OCI-LY7 (cell line): Measurements from ENCODE around the gene ICA1. TPM values are rescaled to one million over a fixed set of nuclear protein-coding genes. Genes with fewer than 3 reads are reported as not detected.

Experiments used
- BruUV-seq: library from RNA; stranded (reverse); fragments of 400-500 nt; replicated peaks from 2 replicates; lab custom pipeline; 2021; lab: Mats Ljungman, UMichigan
- CTCF ChIA-PET: fragments of 300-600 bp; sonication (Branson Sonifier 250); formaldehyde crosslinking; loops from one replicate; lab custom pipeline; 2022; ENCODE audit warnings: antibody characterized with exemption; ENCODE audit not compliant: unreplicated experiment; lab: Charles Lee
- POLR2A ChIA-PET: fragments of 300-600 bp; sonication (Branson Sonifier 250); formaldehyde crosslinking; loops from one replicate; lab custom pipeline; 2022; ENCODE audit warnings: antibody characterized with exemption; lab: Charles Lee
- DNase-seq: peaks from one replicate; pipeline ENCODE4 v3.0.0-alpha.2; 2015; ENCODE audit warnings: low spot score
- H2AFZ ChIP-seq: fragments of 200-600 bp; sonication (generic), shearing (Covaris generic); 2 replicates; pipeline ENCODE4 v1.6.1; 2014; ENCODE audit warnings: mild to moderate bottlenecking, antibody characterized with exemption, low read length, moderate library complexity
- H3K27ac ChIP-seq: fragments of 200-600 bp; sonication (generic); 2 replicates; pipeline ENCODE4 v1.5.1; 2014; ENCODE audit warnings: mixed run types, low read depth, mild to moderate bottlenecking, moderate library complexity, low read length, inconsistent platforms; ENCODE audit not compliant: poor library complexity, severe bottlenecking
- H3K36me3 ChIP-seq: fragments of 200-600 bp; sonication (generic); 2 replicates; pipeline ENCODE4 v1.6.1; 2014; ENCODE audit warnings: mild to moderate bottlenecking, antibody characterized with exemption, low read length, moderate library complexity, mixed read lengths; ENCODE audit not compliant: insufficient read depth
- H3K4me1 ChIP-seq: fragments of 200-600 bp; sonication (generic); 2 replicates; pipeline ENCODE4 v1.5.1; 2014; ENCODE audit warnings: mild to moderate bottlenecking, low read length; ENCODE audit not compliant: insufficient read depth, poor library complexity, severe bottlenecking
- H3K4me2 ChIP-seq: fragments of 200-600 bp; sonication (generic); 2 replicates; pipeline ENCODE4 v1.6.1; 2014; ENCODE audit warnings: mild to moderate bottlenecking, low read length
- H3K4me3 ChIP-seq: fragments of 200-600 bp; sonication (generic); 2 replicates; pipeline ENCODE4 v1.5.1; 2014; ENCODE audit warnings: mild to moderate bottlenecking, low read depth, low read length; ENCODE audit not compliant: poor library complexity, severe bottlenecking
- H3K79me2 ChIP-seq: fragments of 200-600 bp; sonication (generic); 2 replicates; pipeline ENCODE4 v1.6.1; 2016; ENCODE audit warnings: low read depth, mild to moderate bottlenecking, low read length, moderate library complexity, mixed read lengths; ENCODE audit not compliant: insufficient read depth
- H3K9me2 ChIP-seq: fragments of 200-600 bp; sonication (generic); 2 replicates; pipeline ENCODE4 v1.6.1; 2016; ENCODE audit warnings: mild to moderate bottlenecking, low read length, mixed read lengths; ENCODE audit not compliant: insufficient read depth
- H3K9me3 ChIP-seq: fragments of 200-600 bp; sonication (generic); 2 replicates; pipeline ENCODE4 v1.6.1; 2014; ENCODE audit warnings: mild to moderate bottlenecking, mixed run types, low read length, mixed read lengths
- H4K20me1 ChIP-seq: fragments of 200-600 bp; sonication (generic); 2 replicates; pipeline ENCODE4 v1.6.1; 2014; ENCODE audit warnings: mild to moderate bottlenecking, antibody characterized with exemption, low read length, moderate library complexity, mixed read lengths; ENCODE audit not compliant: insufficient read depth
- EZH2phosphoT487 ChIP-seq: fragments of 200-600 bp; sonication (generic); IDR thresholded peaks from 2 replicates; pipeline ENCODE4 v1.6.1; 2018; ENCODE audit warnings: low read depth, borderline replicate concordance, mild to moderate bottlenecking, mixed run types, antibody characterized with exemption, low read length, moderate library complexity, mixed read lengths
- intact Hi-C: fragments of 100-400 bp; cut with micrococcal nuclease; formaldehyde crosslinking; loops from one replicate; pipeline ENCODE4 v1.10.0; 2022; ENCODE audit not compliant: unreplicated experiment
- total RNA-seq, 2 experiments: library from RNA; depleted of rRNA in 1 of 2; stranded (reverse); fragments of >200 nt in 1 of 2; shearing (Covaris generic) in 1 of 2; gene quantifications; 2 replicates each; pipeline ENCODE4 v1.2.3, GENCODE V29; 2014 to 2022
- TF ChIP-seq, protein P1 (sequence below): fragments of 200-600 bp; sonication (generic); conservative IDR thresholded peaks from 2 replicates; pipeline ENCODE4 v1.5.1; 2014; ENCODE audit warnings: mild to moderate bottlenecking, antibody characterized with exemption, low read length, moderate library complexity, mixed read lengths

Gene ICA1
- total RNA-seq, 2 experiments from 2014 or later: 0.49 TPM; not detected in 1

DNA sequence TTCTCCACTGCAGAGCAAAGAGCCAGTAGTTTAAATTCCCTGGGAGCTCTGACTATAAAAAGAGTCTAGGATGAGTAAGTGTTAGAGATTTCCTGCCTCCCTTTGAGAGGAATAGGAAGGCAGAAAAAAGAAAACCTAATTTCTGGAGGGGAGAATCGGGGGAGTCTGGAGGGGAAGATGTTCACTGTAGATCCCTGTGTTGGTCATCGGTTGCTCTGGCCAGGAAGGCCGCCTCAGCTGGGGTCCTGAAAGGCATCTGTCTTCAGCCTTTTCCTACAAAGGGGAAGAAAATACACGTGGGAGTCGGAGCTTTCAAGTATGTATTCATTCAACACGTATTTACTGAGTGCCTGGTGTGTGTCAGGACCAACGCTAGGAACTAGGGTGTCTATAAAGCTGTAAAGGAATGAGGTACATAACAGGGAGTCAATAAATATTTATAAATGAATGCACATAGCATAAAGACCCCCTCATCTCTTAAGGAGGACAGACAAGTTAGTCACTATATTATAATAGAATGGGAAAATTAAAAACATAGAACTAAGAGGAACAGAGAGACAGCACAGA is 101.1 kb downstream of the ICA1 start:
- TF ChIP-seq, protein P1, sequence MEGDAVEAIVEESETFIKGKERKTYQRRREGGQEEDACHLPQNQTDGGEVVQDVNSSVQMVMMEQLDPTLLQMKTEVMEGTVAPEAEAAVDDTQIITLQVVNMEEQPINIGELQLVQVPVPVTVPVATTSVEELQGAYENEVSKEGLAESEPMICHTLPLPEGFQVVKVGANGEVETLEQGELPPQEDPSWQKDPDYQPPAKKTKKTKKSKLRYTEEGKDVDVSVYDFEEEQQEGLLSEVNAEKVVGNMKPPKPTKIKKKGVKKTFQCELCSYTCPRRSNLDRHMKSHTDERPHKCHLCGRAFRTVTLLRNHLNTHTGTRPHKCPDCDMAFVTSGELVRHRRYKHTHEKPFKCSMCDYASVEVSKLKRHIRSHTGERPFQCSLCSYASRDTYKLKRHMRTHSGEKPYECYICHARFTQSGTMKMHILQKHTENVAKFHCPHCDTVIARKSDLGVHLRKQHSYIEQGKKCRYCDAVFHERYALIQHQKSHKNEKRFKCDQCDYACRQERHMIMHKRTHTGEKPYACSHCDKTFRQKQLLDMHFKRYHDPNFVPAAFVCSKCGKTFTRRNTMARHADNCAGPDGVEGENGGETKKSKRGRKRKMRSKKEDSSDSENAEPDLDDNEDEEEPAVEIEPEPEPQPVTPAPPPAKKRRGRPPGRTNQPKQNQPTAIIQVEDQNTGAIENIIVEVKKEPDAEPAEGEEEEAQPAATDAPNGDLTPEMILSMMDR: no peak
- no peak for TF ChIP-seq EZH2phosphoT487
- Histone ChIP-seq H4K20me1 (no peaks in the 10 kb centered on the region), H2AFZ (no peak overlapping the region), H3K36me3 (no peaks in the 10 kb centered on the region), H3K4me1 (no peaks in the 10 kb centered on the region), H3K9me2 (no peaks in the 10 kb centered on the region), H3K4me3 (no peak overlapping the region), H3K27ac (no peak overlapping the region), H3K4me2 (no peak overlapping the region), H3K9me3 (no peaks in the 10 kb centered on the region), H3K79me2 (no peaks in the 10 kb centered on the region)
- ChIA-PET CTCF (no interaction called here), POLR2A (interaction anchor here (0.6 to 1.0 kb wide), 2 partner anchors 13 to 46 kb away, joined by 3 to 4 read pairs; no protein-coding TSS in a partner anchor)
- DNase-seq: no peak
- BruUV-seq: no TSS peak
- intact Hi-C loops: no loop called here

DNA sequence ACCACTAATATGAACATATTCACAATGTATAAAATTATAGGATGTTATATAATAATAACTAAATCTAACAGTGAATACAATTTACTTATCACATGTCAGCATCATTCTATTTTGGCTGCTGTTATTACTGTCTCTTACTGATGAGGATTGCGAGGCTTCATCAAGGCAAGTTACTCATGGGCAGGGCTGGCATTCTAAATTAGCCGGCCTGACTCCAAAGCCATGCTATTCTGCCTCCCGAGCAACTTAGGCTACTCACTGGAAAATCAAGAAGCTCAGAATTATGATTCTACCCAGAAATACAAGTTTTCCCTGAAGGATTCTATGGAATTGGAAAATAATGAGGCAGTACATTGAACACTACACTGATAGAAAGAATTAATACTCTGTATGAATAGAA is 101.7 kb downstream of the ICA1 start:
- TF ChIP-seq EZH2phosphoT487: no peak
- TF ChIP-seq, protein P1: no peak
- H3K4me1 ChIP-seq: no peaks in the 10 kb centered on the region
- H3K9me3 ChIP-seq: no peaks in the 10 kb centered on the region
- H3K4me2 ChIP-seq: no peak overlapping the region
- H3K36me3 ChIP-seq: no peaks in the 10 kb centered on the region
- no TSS peak for BruUV-seq
- no peak overlapping the region for H3K4me3 ChIP-seq
- H3K9me2 ChIP-seq: no peaks in the 10 kb centered on the region
- H3K79me2 ChIP-seq: no peaks in the 10 kb centered on the region
- no peak overlapping the region for H2AFZ ChIP-seq
- POLR2A ChIA-PET: interaction anchor here (0.6 to 1.0 kb wide), 2 partner anchors 14 to 47 kb away, joined by 3 to 4 read pairs; no protein-coding TSS in a partner anchor
- H3K27ac ChIP-seq: no peak overlapping the region
- no peaks in the 10 kb centered on the region for H4K20me1 ChIP-seq
- intact Hi-C loops: no loop called here
- CTCF ChIA-PET: no interaction called here
- DNase-seq: no peak

DNA sequence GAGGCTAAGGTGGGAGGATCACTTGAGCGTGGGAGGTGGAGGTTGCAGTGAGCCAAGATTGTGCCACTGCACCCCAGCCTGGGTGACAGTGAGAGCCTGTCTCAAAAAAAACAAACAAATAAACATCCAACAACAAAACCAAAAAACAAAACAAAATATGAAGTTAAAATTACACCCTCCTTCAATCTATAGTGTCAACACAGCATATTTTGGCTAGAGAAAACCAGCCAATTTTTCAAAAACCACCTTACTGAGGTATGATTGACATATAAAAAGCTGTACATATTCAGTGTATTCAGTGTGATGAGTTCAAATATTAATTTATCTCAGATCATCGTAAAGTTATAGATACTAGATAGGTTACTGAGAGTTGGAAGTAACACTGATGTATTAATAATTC is 102.4 kb downstream of the ICA1 start:
- no peaks in the 10 kb centered on the region for H3K9me2 ChIP-seq
- CTCF ChIA-PET: no interaction called here
- TF ChIP-seq EZH2phosphoT487: no peak
- TF ChIP-seq, protein P1: no peak

More for the DNA sequence above, 102.4 kb downstream of the ICA1 start:
- no peak overlapping the region for H3K4me3 ChIP-seq
- no peak overlapping the region for H2AFZ ChIP-seq
- BruUV-seq: no TSS peak
- DNase-seq: no peak
- no peaks in the 10 kb centered on the region for H3K4me1 ChIP-seq
- no peaks in the 10 kb centered on the region for H3K9me3 ChIP-seq
- no peaks in the 10 kb centered on the region for H4K20me1 ChIP-seq
- no peak overlapping the region for H3K4me2 ChIP-seq
- H3K79me2 ChIP-seq: no peaks in the 10 kb centered on the region
- no peak overlapping the region for H3K27ac ChIP-seq
- POLR2A ChIA-PET: interaction anchor here (0.7 kb wide), 1 partner anchor 55 kb away, joined by 3 read pairs; no protein-coding TSS in a partner anchor
- intact Hi-C loops: no loop called here
- H3K36me3 ChIP-seq: no peaks in the 10 kb centered on the region
